OCI-LY7 (cell line): ENCODE data around the gene CRYBA4. TPM values are rescaled to one million over a fixed set of nuclear protein-coding genes. Genes with fewer than 3 reads are reported as not detected.

Source experiments
- BruUV-seq: library from RNA; stranded (reverse); fragments of 400-500 nt; replicated peaks from 2 replicates; lab custom pipeline; 2021; lab: Mats Ljungman, UMichigan
- CTCF ChIA-PET: fragments of 300-600 bp; sonication (Branson Sonifier 250); formaldehyde crosslinking; loops from one replicate; lab custom pipeline; 2022; ENCODE audit warnings: antibody characterized with exemption; ENCODE audit not compliant: unreplicated experiment; lab: Charles Lee
- POLR2A ChIA-PET: fragments of 300-600 bp; sonication (Branson Sonifier 250); formaldehyde crosslinking; loops from one replicate; lab custom pipeline; 2022; ENCODE audit warnings: antibody characterized with exemption; lab: Charles Lee
- DNase-seq: peaks from one replicate; pipeline ENCODE4 v3.0.0-alpha.2; 2015; ENCODE audit warnings: low spot score
- H2AFZ ChIP-seq: fragments of 200-600 bp; sonication (generic), shearing (Covaris generic); 2 replicates; pipeline ENCODE4 v1.6.1; 2014; ENCODE audit warnings: mild to moderate bottlenecking, antibody characterized with exemption, low read length, moderate library complexity
- H3K27ac ChIP-seq: fragments of 200-600 bp; sonication (generic); 2 replicates; pipeline ENCODE4 v1.5.1; 2014; ENCODE audit warnings: mixed run types, low read depth, mild to moderate bottlenecking, moderate library complexity, low read length, inconsistent platforms; ENCODE audit not compliant: poor library complexity, severe bottlenecking
- H3K36me3 ChIP-seq: fragments of 200-600 bp; sonication (generic); 2 replicates; pipeline ENCODE4 v1.6.1; 2014; ENCODE audit warnings: mild to moderate bottlenecking, antibody characterized with exemption, low read length, moderate library complexity, mixed read lengths; ENCODE audit not compliant: insufficient read depth
- H3K4me1 ChIP-seq: fragments of 200-600 bp; sonication (generic); 2 replicates; pipeline ENCODE4 v1.5.1; 2014; ENCODE audit warnings: mild to moderate bottlenecking, low read length; ENCODE audit not compliant: insufficient read depth, poor library complexity, severe bottlenecking
- H3K4me2 ChIP-seq: fragments of 200-600 bp; sonication (generic); 2 replicates; pipeline ENCODE4 v1.6.1; 2014; ENCODE audit warnings: mild to moderate bottlenecking, low read length
- H3K4me3 ChIP-seq: fragments of 200-600 bp; sonication (generic); 2 replicates; pipeline ENCODE4 v1.5.1; 2014; ENCODE audit warnings: mild to moderate bottlenecking, low read depth, low read length; ENCODE audit not compliant: poor library complexity, severe bottlenecking
- H3K79me2 ChIP-seq: fragments of 200-600 bp; sonication (generic); 2 replicates; pipeline ENCODE4 v1.6.1; 2016; ENCODE audit warnings: low read depth, mild to moderate bottlenecking, low read length, moderate library complexity, mixed read lengths; ENCODE audit not compliant: insufficient read depth
- H3K9me2 ChIP-seq: fragments of 200-600 bp; sonication (generic); 2 replicates; pipeline ENCODE4 v1.6.1; 2016; ENCODE audit warnings: mild to moderate bottlenecking, low read length, mixed read lengths; ENCODE audit not compliant: insufficient read depth
- H3K9me3 ChIP-seq: fragments of 200-600 bp; sonication (generic); 2 replicates; pipeline ENCODE4 v1.6.1; 2014; ENCODE audit warnings: mild to moderate bottlenecking, mixed run types, low read length, mixed read lengths
- H4K20me1 ChIP-seq: fragments of 200-600 bp; sonication (generic); 2 replicates; pipeline ENCODE4 v1.6.1; 2014; ENCODE audit warnings: mild to moderate bottlenecking, antibody characterized with exemption, low read length, moderate library complexity, mixed read lengths; ENCODE audit not compliant: insufficient read depth
- CTCF ChIP-seq: fragments of 200-600 bp; sonication (generic); conservative IDR thresholded peaks from 2 replicates; pipeline ENCODE4 v1.5.1; 2014; ENCODE audit warnings: mild to moderate bottlenecking, antibody characterized with exemption, low read length, moderate library complexity, mixed read lengths
- EZH2phosphoT487 ChIP-seq: fragments of 200-600 bp; sonication (generic); IDR thresholded peaks from 2 replicates; pipeline ENCODE4 v1.6.1; 2018; ENCODE audit warnings: low read depth, borderline replicate concordance, mild to moderate bottlenecking, mixed run types, antibody characterized with exemption, low read length, moderate library complexity, mixed read lengths
- intact Hi-C: fragments of 100-400 bp; cut with micrococcal nuclease; formaldehyde crosslinking; loops from one replicate; pipeline ENCODE4 v1.10.0; 2022; ENCODE audit not compliant: unreplicated experiment
- total RNA-seq, 2 experiments: library from RNA; depleted of rRNA in 1 of 2; stranded (reverse); fragments of >200 nt in 1 of 2; shearing (Covaris generic) in 1 of 2; gene quantifications; 2 replicates each; pipeline ENCODE4 v1.2.3, GENCODE V29; 2014 to 2022

CRYBA4 gene
- total RNA-seq, 2 experiments from 2014 or later = not detected

- no peaks in the 10 kb centered on the region for H3K36me3 ChIP-seq
- TF ChIP-seq CTCF = no peak
- no peak for TF ChIP-seq EZH2phosphoT487
- no TSS peak for BruUV-seq
- no peaks in the 10 kb centered on the region for H4K20me1 ChIP-seq
- H3K9me2 ChIP-seq = no peaks in the 10 kb centered on the region
- H3K4me3 ChIP-seq = no peak overlapping the region
- CTCF ChIA-PET = no interaction called here
- no peaks in the 10 kb centered on the region for H3K9me3 ChIP-seq
- no peak overlapping the region for H3K27ac ChIP-seq
- H2AFZ ChIP-seq = no peak overlapping the region
- H3K79me2 ChIP-seq = 0 out of 2 replicates have a peak, but pooled peaks cover 10% of the 10 kb centered on the region
- H3K4me2 ChIP-seq = no peak overlapping the region
- peaks cover 41% of the 10 kb centered on the region for H3K4me1 ChIP-seq
- POLR2A ChIA-PET = interaction anchor here (0.5 to 1.7 kb wide), 2 partner anchors 9 to 49 kb away, joined by 3 to 5 read pairs; no protein-coding TSS in a partner anchor
- intact Hi-C loops = no loop called here
- no peak for DNase-seq
These were observed 40.1 kb upstream of the CRYBA4 start for GRCh38 chr22:26581633-26582168.

- DNase-seq = no peak
- H3K4me3 ChIP-seq = no peak overlapping the region
- peaks cover 5% of the 10 kb centered on the region; the same call in 1 of the 2 replicates for H3K9me3 ChIP-seq
- H3K9me2 ChIP-seq = no peaks in the 10 kb centered on the region
- POLR2A ChIA-PET = interaction anchor here (0.7 to 1.2 kb wide), 2 partner anchors 8 to 36 kb away, joined by 3 to 6 read pairs; no protein-coding TSS in a partner anchor
- H3K79me2 ChIP-seq = peaks cover 15% of the 10 kb centered on the region; the same call in 1 of the 2 replicates
- intact Hi-C loops = no loop called here
- no peak overlapping the region for H2AFZ ChIP-seq
- no TSS peak for BruUV-seq
- H3K36me3 ChIP-seq = peaks cover 4% of the 10 kb centered on the region; the same call in 1 of the 2 replicates
- CTCF ChIA-PET = interaction anchor here (0.6 kb wide), 1 partner anchor 44 kb away, joined by 3 read pairs; no protein-coding TSS in a partner anchor
- H3K27ac ChIP-seq = no peak overlapping the region
- peaks cover 38% of the 10 kb centered on the region for H3K4me1 ChIP-seq
- no peak for TF ChIP-seq CTCF
- TF ChIP-seq EZH2phosphoT487 = no peak
- no peak overlapping the region for H3K4me2 ChIP-seq
- no peaks in the 10 kb centered on the region for H4K20me1 ChIP-seq
These were observed 37.8 kb upstream of the CRYBA4 start for GRCh38 chr22:26584010-26584409.
